ENCODE results near the gene FALEC.

GRCh38 chr1:150514260-150514659 lies 1.3 kb upstream of the FALEC start:
- TF ChIP-seq CTCF (IDR thresholded peaks at IDR 0.05) (no peak), POLR2A (IDR thresholded peaks at IDR 0.05) (no peak)

All from right lobe of liver (tissue), 4 donors.